LNCaP clone FGC (cell line): Measurements from ENCODE around the gene ADARB2.
"Not testable (repeated sequence)": the region's sequence is repeated elsewhere in the genome, so short reads cannot be mapped to it uniquely, and the experiment has no call there.

ENCODE experiments used
- DNase-seq: peaks from one replicate; pipeline ENCODE4 v3.0.0-alpha.2; 2011; ENCODE audit warnings: low read depth
- H3K4me3 ChIP-seq: 2 replicates; pipeline ENCODE4 v1.5.1; 2011; ENCODE audit warnings: mild to moderate bottlenecking, low read depth, low read length, control low read depth
- CTCF ChIP-seq: IDR thresholded peaks from 2 replicates; pipeline ENCODE4 v1.5.1; 2012; ENCODE audit warnings: mild to moderate bottlenecking; ENCODE audit not compliant: control insufficient read depth, insufficient read depth; ENCODE audit errors: extremely low read depth

ADARB2 gene

GRCh38 chr10:1159131-1160061 is 577.9 kb downstream of the ADARB2 start:
- TF ChIP-seq CTCF, result no peak
- DNase-seq, result no peak

GRCh38 chr10:1158536-1158935 is 578.8 kb downstream of the ADARB2 start:
- not testable (repeated sequence) for DNase-seq, H3K4me3 ChIP-seq

More at GRCh38 chr10:1159131-1160061, 577.9 kb downstream of the ADARB2 start:
- H3K4me3 ChIP-seq, result no peak overlapping the region

GRCh38 chr10:1158066-1158465 is 579.3 kb downstream of the ADARB2 start:
- DNase-seq, result no peak
- no peak overlapping the region for H3K4me3 ChIP-seq
- no peak for TF ChIP-seq CTCF

- no peak overlapping the region for H3K4me3 ChIP-seq
- no peak for DNase-seq
- no peak for TF ChIP-seq CTCF
Measured at GRCh38 chr10:1157615-1157933, 579.8 kb downstream of the ADARB2 start.

- TF ChIP-seq CTCF, result no peak
- no peak for DNase-seq
- H3K4me3 ChIP-seq, result no peak overlapping the region
Measured at GRCh38 chr10:1156921-1157614, 580.3 kb downstream of the ADARB2 start.

- no peak overlapping the region for H3K4me3 ChIP-seq
- DNase-seq, result no peak
- no peak for TF ChIP-seq CTCF
Measured at GRCh38 chr10:1156616-1156886, 580.8 kb downstream of the ADARB2 start.

- DNase-seq, result no peak
- H3K4me3 ChIP-seq, result no peak overlapping the region
- TF ChIP-seq CTCF, result no peak
Measured at GRCh38 chr10:1155791-1156615, 581.3 kb downstream of the ADARB2 start.
